Placental epithelial cell (primary cell): ENCODE measurements around the gene UTRN. TPM values are rescaled to one million over a fixed set of nuclear protein-coding genes. Genes with fewer than 3 reads are reported as not detected.

Experiments
- total RNA-seq: library from RNA; depleted of rRNA; stranded (reverse); fragments of >200 nt; gene quantifications from 2 replicates; pipeline ENCODE4 v1.2.3, GENCODE V29; 2012

The UTRN gene
- 146 and 169 TPM in 2 replicates for total RNA-seq

GRCh38 chr6:144284783-144285547, at the start of gene UTRN:
UTRN (plus strand) TSS chr6:144285335; CDS start chr6:144291829, 6,494 bp downstream.

Other genes with a start within 250 kb of the UTRN start
- 86.0 and 144 TPM in 2 replicates for gene SF3B5, start 189.8 kb upstream of the UTRN start, total RNA-seq
- 0.65 and 0.79 TPM in 2 replicates for gene STX11, start 134.8 kb upstream of the UTRN start, total RNA-seq